Kidney tubule cell (primary cell): Measurements from ENCODE around the gene ANKRD11.
"Not testable (repeated sequence)": the region's sequence is repeated elsewhere in the genome, so short reads cannot be mapped to it uniquely, and the experiment has no call there.

Source experiments
- DNase-seq: peaks from one replicate; pipeline ENCODE4 v3.0.0-alpha.2; 2018; ENCODE audit warnings: low spot score

Gene ANKRD11

GRCh38 chr16:89478576-89479221 is 11.7 kb downstream of the ANKRD11 start:
- peak; percentile 89 for DNase-seq

- no peak for DNase-seq
Measured at GRCh38 chr16:89476811-89477261, 13.5 kb downstream of the ANKRD11 start.

- no peak for DNase-seq
Measured at GRCh38 chr16:89476379-89476778, 14.0 kb downstream of the ANKRD11 start.

- no peak for DNase-seq
Measured at GRCh38 chr16:89475144-89475543, 15.2 kb downstream of the ANKRD11 start.

- peak; percentile 52 for DNase-seq
Measured at GRCh38 chr16:89473791-89474414, 16.5 kb downstream of the ANKRD11 start.

GRCh38 chr16:89473136-89473712 is 17.1 kb downstream of the ANKRD11 start:
- DNase-seq: no peak

GRCh38 chr16:89472711-89473075 is 17.7 kb downstream of the ANKRD11 start:
- DNase-seq: no peak

- DNase-seq: no peak
Measured at GRCh38 chr16:89467382-89467781, 23.0 kb downstream of the ANKRD11 start.

GRCh38 chr16:89466920-89467319 is 23.4 kb downstream of the ANKRD11 start:
- no peak for DNase-seq

- not testable (repeated sequence) for DNase-seq
Measured at GRCh38 chr16:89463312-89463711, 27.0 kb downstream of the ANKRD11 start.

GRCh38 chr16:89462639-89463038 is 27.7 kb downstream of the ANKRD11 start:
- not testable (repeated sequence) for DNase-seq

- DNase-seq: not testable (repeated sequence)
Measured at GRCh38 chr16:89461890-89462289, 28.5 kb downstream of the ANKRD11 start.

GRCh38 chr16:89460556-89460955 is 29.8 kb downstream of the ANKRD11 start:
- no peak for DNase-seq

- no peak for DNase-seq
Measured at GRCh38 chr16:89458967-89459366, 31.4 kb downstream of the ANKRD11 start.

- no peak for DNase-seq
Measured at GRCh38 chr16:89458551-89458950, 31.8 kb downstream of the ANKRD11 start.

- no peak for DNase-seq
Measured at GRCh38 chr16:89456419-89456959, 33.9 kb downstream of the ANKRD11 start.

- DNase-seq: no peak
Measured at GRCh38 chr16:89455692-89456091, 34.7 kb downstream of the ANKRD11 start.

- no peak for DNase-seq
Measured at GRCh38 chr16:89455178-89455577, 35.2 kb downstream of the ANKRD11 start.

- DNase-seq: not testable (repeated sequence)
Measured at GRCh38 chr16:89454378-89455125, 35.8 kb downstream of the ANKRD11 start.

GRCh38 chr16:89453501-89454321 is 36.6 kb downstream of the ANKRD11 start:
- DNase-seq: peak; percentile 36

- DNase-seq: no peak
Measured at GRCh38 chr16:89452925-89453324, 37.4 kb downstream of the ANKRD11 start.

- no peak for DNase-seq
Measured at GRCh38 chr16:89452241-89452640, 38.1 kb downstream of the ANKRD11 start.
